OCI-M2 (cell line): Measurements from ENCODE around the gene POU5F1.
"Not testable (repeated sequence)": the region's sequence is repeated elsewhere in the genome, so short reads cannot be mapped to it uniquely, and the experiment has no call there.

ENCODE experiments used
- DNase-seq: peaks from one replicate; lab custom pipeline; 2025; ENCODE audit not compliant: unreplicated experiment; lab: John Stamatoyannopoulos, UW

POU5F1 gene

DNA sequence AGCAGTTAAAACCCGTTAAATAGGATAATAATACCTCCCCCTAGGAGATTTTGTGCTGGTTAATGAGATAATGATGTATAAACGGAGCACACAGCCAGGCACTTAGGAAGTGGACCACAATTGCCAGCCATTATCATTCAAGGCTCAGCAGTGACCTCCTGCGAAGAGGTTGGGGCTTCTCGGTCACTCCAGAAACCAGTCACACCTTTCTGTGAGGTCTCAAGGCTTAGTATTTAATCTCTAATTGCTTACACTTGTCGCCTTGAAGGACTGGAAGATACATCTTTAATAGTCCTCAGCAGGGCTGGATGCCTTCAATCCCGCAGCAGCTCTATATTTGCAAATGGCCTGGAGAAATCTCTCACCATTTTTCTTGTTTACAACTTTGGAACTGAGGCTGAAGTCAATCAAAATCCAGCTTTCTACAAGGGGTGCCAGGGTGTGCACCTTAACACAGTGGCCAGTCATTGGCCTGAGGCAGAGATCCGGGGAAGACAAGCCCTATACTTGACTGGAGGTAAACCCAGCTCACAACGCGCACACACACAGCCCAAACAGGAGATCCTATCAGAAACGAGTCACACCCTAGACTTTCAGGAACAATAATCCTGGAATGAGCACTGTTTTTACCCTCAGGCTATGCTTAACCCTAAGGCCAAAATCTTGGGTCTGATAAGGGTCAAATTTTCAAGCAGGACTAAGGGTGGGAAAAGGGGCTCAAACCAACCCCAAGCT, 1.2 kb downstream of the POU5F1 start:
- no peak for DNase-seq

GRCh38 chr6:31168606-31169005, 1.9 kb downstream of the POU5F1 start:
- DNase-seq, result no peak

DNA sequence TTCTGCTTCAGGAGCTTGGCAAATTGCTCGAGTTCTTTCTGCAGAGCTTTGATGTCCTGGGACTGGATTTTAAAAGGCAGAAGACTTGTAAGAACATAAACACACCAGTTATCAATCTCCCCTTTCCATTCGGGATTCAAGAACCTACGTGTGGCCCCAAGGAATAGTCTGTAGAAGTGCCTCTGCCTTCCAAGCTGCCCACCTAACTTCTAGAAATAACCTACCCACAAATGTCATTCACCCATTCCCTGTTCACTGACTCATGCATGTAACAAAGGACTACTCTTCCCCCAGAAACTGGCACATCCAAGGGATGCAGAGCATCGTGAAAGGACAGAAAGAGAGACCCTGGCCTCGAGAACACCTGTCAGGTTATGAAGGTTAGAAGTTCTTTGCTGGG, 4.5 kb downstream of the POU5F1 start:
- DNase-seq, result no peak

- DNase-seq, result not testable (repeated sequence)
Measured at GRCh38 chr6:31165064-31165832, 5.2 kb downstream of the POU5F1 start.

DNA sequence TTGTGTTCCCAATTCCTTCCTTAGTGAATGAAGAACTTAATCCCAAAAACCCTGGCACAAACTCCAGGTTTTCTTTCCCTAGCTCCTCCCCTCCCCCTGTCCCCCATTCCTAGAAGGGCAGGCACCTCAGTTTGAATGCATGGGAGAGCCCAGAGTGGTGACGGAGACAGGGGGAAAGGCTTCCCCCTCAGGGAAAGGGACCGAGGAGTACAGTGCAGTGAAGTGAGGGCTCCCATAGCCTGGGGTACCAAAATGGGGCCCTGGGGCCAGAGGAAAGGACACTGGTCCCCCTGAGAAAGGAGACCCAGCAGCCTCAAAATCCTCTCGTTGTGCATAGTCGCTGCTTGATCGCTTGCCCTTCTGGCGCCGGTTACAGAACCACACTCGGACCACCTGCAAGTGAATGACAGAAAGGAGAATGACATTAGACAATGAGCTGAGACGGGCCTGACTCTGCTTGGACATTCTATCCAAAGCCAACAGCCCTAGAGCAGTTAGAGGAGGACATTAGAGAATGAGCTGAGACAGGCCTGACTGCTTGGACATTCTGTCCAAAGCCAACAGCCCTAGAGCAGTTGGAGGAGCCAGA, 5.9 kb downstream of the POU5F1 start:
- DNase-seq, result not testable (repeated sequence)

GRCh38 chr6:31163922-31164321, 6.6 kb downstream of the POU5F1 start:
- DNase-seq, result no peak

DNA sequence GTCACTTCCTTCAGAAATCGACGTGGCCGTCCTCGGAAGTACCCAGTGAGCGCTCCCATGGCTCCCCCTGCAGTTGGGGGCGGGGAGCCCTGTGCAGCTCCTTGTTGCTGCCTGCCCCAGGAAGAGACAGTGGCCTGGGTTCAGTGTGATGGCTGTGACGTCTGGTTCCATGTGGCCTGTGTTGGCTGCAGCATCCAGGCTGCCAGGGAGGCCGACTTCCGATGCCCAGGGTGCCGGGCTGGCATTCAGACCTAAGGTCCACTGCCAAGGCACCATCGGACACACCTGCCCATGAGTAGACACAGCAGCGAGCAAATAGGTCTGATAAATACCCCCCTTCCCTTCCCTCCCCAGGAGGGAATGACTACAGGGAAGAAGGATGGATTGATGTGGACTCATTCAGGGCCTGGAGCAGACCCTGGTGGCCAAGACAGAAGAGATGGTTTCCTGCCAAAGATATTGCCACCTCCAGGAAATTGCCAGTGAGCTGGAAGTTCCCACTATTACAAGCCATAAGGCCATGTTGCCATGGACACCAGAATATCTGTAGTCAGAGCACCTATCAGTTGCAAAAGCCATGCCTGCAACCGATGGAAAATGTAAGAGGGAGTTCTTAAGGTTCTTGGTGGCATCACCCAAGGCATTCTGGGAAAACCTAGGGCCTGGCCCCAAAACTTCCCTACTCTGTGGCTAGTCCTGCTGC, 7.9 kb downstream of the POU5F1 start:
- no peak for DNase-seq

DNA sequence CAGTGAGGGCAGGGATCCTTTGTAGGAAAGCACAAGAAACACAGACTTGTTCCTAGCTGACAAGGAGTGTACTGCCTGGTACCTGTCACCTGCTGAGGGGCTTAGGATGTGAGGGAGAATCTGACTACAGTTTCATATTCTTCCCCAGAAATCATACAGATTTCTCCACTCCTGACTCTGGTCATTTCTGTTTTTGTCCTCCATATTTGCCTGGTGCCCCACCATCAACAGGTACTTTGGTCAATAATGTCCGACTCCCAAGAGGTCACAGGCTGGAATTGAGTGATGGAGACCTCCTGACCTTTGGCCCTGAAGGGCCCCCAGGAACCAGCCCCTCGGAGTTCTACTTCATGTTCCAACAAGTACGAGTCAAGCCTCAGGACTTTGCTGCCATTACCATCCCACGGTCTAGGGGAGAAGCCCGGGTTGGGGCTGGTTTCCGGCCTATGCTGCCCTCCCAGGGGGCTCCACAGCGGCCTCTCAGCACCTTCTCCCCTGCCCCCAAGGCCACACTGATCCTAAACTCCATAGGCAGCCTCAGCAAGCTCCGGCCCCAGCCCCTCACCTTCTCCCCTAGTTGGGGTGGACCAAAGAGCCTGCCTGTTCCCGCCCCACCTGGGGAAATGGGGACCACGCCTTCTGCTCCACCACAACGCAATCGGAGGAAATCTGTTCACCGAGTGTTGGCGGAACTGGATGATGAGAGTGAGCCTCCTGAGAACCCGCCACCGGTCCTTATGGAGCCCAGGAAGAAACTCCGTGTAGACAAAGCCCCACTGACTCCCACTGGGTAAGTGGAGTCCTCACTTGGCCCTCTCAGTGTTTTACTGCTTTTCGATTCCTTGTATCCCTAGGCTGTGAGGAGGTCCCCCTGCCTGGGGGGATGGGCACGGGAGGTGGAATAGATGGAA, 9.0 kb downstream of the POU5F1 start:
- no peak for DNase-seq

GRCh38 chr6:31158863-31159855, 11.3 kb downstream of the POU5F1 start:
- DNase-seq, result no peak

- peak; percentile 97 for DNase-seq
Measured at GRCh38 chr6:31158140-31158862, 12.2 kb downstream of the POU5F1 start, which contains the start of gene TCF19. Gene TCF19 (plus strand): TSS chr6:31158589. CDS start chr6:31159470, 881 bp downstream.

GRCh38 chr6:31157513-31158139, 12.9 kb downstream of the POU5F1 start, which contains the start of gene CCHCR1:
Gene CCHCR1 (minus strand): TSS chr6:31157802. CDS start chr6:31157600, 202 bp downstream.
- DNase-seq, result no peak

DNA sequence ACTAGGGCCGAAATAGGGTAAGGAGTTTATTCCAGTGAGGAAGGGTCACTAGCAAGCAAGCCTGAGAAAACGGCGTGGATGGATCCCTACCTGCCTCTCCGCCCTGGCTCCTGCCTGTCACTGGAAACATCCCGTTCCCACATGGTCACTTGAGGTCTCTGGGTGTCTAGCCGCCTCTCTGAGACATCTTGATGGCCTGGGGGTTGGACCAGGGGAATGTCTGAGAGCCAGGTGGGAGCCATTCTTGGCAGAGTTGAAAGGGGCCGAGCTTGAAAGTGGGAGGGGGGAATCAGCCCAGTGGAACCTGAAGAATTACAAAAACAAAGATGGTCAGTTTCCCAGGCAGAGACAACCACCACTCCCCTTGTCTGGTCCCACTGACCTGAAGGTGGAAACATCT, 13.8 kb downstream of the POU5F1 start:
- no peak for DNase-seq

DNA sequence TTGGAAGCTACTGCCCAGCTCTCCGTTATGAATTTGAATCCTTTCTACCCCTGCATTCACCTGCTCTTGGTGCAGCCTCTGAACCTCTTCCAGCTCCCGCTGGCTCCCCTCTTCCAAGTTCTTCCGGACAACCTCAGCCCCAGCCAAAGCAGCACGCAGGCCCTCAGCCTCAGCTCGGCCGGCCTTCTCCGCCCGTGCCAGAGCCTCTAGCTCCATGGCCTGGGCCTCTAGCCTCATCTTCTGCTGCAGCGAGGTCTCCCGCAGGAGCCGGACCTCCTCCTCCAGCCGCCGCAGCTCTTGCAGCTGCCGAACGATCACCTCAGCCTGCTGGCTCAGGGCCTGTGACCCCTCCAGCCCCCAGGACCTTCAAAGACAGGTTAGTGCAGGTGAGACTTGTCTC, 16.0 kb downstream of the POU5F1 start:
- DNase-seq, result no peak

- DNase-seq, result no peak
Measured at GRCh38 chr6:31152781-31153180, 17.7 kb downstream of the POU5F1 start.

DNA sequence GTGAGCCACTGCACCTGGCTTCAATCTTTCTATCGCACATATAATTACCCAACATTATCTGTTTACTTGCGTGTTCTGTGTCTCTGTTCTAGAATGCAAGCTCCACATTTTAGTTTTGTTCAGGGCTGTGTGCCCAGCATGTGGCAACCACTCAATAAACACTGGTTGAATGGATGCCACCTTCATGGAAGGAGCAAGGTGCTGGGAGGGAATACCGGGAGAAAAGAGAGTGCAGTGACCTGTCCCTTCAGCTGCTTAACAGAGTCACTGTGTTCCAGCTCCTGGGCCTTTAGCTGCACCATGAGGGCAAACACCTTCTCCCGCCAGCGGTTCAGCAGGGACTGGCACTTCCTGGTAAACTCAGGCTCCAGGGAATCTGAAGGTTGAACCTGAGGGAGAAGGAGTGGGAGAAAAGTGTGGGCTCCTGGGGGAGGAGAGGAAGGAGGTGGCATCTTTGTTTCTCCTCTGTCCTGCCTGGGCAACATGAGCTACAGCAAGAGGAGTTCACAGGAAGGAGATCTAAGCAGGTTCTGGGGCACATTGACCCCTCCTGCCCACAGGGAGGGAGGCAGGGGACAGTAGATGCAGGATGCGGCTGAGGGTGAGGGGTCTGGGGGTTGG, 20.5 kb downstream of the POU5F1 start:
- DNase-seq, result no peak

DNA sequence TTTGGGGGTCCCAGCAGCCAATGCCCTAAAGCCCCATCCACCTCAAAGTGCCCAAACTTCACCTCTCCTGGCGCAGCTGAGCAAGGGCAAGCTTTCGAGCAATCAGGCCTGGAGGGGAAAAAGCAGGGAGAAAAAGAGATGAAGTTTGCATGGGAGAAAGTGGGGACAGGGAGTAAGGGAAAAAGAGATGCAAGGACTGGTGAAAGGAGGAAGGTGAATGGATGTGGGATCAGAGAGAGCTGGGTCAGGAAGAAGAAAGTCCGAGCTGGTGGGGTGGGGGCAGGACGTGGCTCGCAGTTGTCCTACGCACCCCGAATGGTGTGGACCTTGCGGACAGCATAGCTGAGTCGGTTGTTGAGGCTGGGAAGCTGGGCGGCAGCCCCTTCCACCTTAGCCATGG, 25.1 kb downstream of the POU5F1 start:
- no peak for DNase-seq

DNA sequence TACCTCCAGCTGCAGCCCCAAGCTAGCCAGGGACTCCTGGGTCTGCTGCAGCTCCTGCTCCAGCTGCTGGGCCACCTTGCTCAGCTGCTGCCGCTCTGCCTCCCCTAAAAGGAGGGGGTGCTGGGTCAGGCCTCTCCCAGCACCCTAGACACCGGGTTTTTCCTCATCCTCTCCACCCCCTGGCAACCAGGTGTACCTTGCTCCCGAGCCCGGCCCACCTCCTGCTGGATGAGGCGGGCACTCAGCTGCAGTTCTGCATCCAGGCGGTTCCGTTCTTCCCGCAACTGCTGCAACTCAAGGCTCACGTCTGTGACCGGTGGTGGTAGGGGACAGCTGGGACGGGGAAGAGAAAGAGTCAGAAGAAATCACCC, 25.5 kb downstream of the POU5F1 start:
- DNase-seq, result no peak
